HG03025 (cell line): ENCODE data around the gene CYP11A1.
"Not testable (repeated sequence)": the region's sequence is repeated elsewhere in the genome, so short reads cannot be mapped to it uniquely, and the experiment has no call there.

ENCODE experiments used
- ATAC-seq: cut with Tn5 transposase; IDR thresholded peaks from one replicate; pipeline ENCODE4 v1.9.1; 2021; ENCODE audit warnings: mild to moderate bottlenecking, moderate library complexity; ENCODE audit not compliant: unreplicated experiment, low FRiP score

Gene CYP11A1

GRCh38 chr15:74400915-74401757 lies 33.7 kb upstream of the CYP11A1 start:
- no peak for ATAC-seq

- ATAC-seq = no peak
Observed at GRCh38 chr15:74400313-74400860, 32.9 kb upstream of the CYP11A1 start.

- ATAC-seq = no peak
Observed at GRCh38 chr15:74399511-74400312, 32.3 kb upstream of the CYP11A1 start.

GRCh38 chr15:74399100-74399499 lies 31.7 kb upstream of the CYP11A1 start:
- no peak for ATAC-seq

- no peak for ATAC-seq
Observed at GRCh38 chr15:74398183-74398582, 30.7 kb upstream of the CYP11A1 start.

GRCh38 chr15:74397239-74398068 lies 30.0 kb upstream of the CYP11A1 start:
- ATAC-seq = no peak

GRCh38 chr15:74396445-74397238 lies 29.2 kb upstream of the CYP11A1 start:
- ATAC-seq = no peak

GRCh38 chr15:74396146-74396438 lies 28.6 kb upstream of the CYP11A1 start:
- no peak for ATAC-seq

GRCh38 chr15:74395319-74396145 lies 28.1 kb upstream of the CYP11A1 start:
- no peak for ATAC-seq

GRCh38 chr15:74394090-74394846 lies 26.8 kb upstream of the CYP11A1 start:
- ATAC-seq = no peak

GRCh38 chr15:74393423-74393822 lies 26.0 kb upstream of the CYP11A1 start:
- no peak for ATAC-seq

GRCh38 chr15:74392902-74393301 lies 25.5 kb upstream of the CYP11A1 start:
- ATAC-seq = no peak

GRCh38 chr15:74392451-74392830 lies 25.0 kb upstream of the CYP11A1 start:
- no peak for ATAC-seq

GRCh38 chr15:74391582-74392450 lies 24.4 kb upstream of the CYP11A1 start:
- no peak for ATAC-seq

GRCh38 chr15:74390647-74391288 lies 23.3 kb upstream of the CYP11A1 start:
- no peak for ATAC-seq

- ATAC-seq = not testable (repeated sequence)
Observed at GRCh38 chr15:74390049-74390646, 22.7 kb upstream of the CYP11A1 start.
